ENCODE measurements around the gene PDE11A. TPM values are rescaled to one million over a fixed set of nuclear protein-coding genes. Genes with fewer than 3 reads are reported as not detected.

PDE11A gene
- total and polyA plus RNA-seq, 12 donors = 0.26 to 2.9 (median 0.58) TPM

DNA sequence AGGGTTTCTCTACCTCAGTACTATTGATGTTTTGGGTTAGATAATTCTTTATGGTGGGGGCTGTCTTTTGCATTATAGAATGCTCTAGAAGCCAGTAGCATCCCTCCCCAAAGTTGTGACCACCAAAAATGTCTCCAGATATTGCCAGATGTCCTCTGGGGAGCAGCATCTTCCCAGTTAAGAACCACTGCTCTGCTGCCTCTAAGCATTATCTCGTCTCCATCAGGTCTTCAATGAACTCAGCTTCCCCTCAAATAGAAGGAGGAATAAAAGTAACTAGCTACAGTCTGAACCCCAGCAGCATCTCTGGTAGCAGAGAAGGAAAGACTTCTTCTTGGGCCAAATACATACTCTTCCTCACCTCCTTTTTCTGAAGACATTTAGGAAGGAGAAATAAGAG lies 435.9 kb downstream of the PDE11A start:
- Histone ChIP-seq H3K4me3 (no peak overlapping the region), H3K27me3 (no peaks in the 10 kb centered on the region), H3K27ac (no peak overlapping the region), H3K36me3 (replicated peaks in 1 of 2) (no peaks in the 10 kb centered on the region), H3K9me3 (replicated peaks in 1 of 3) (no peaks in the 10 kb centered on the region), H3K4me1 (replicated peaks in 1 of 2) (peaks cover 0 to 5% of the 10 kb centered on the region in 2 donors)
- TF ChIP-seq POLR2A (IDR thresholded peaks at IDR 0.05) = no peak
- TF ChIP-seq, protein P1, sequence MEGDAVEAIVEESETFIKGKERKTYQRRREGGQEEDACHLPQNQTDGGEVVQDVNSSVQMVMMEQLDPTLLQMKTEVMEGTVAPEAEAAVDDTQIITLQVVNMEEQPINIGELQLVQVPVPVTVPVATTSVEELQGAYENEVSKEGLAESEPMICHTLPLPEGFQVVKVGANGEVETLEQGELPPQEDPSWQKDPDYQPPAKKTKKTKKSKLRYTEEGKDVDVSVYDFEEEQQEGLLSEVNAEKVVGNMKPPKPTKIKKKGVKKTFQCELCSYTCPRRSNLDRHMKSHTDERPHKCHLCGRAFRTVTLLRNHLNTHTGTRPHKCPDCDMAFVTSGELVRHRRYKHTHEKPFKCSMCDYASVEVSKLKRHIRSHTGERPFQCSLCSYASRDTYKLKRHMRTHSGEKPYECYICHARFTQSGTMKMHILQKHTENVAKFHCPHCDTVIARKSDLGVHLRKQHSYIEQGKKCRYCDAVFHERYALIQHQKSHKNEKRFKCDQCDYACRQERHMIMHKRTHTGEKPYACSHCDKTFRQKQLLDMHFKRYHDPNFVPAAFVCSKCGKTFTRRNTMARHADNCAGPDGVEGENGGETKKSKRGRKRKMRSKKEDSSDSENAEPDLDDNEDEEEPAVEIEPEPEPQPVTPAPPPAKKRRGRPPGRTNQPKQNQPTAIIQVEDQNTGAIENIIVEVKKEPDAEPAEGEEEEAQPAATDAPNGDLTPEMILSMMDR (IDR thresholded peaks at IDR 0.05) = no peak
- WGBS, 4 donors = 53 to 100% (median 79%) methylated on average over 1 of the region's 1 CpG
- intact Hi-C loops (cut with DNase I) = no loop called here
- DNase-seq = no peak

DNA sequence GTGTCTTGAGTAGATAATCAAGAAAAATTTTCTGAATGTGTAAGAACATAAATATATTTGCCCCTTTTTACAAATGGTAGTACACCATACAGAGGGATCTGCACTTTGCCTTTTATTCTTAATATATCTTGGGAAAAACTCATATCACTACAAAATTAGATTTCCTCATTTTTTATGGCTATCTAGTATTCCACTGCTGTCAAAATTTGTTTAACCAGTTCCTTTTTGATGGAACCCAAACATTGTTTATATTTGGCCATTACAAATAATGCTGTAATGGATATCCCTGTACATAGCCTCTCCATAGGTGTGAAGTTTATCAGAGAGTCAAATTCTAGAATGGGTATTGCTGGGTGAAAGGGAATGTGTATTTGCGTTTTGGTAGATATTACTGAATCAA lies 436.9 kb downstream of the PDE11A start:
- intact Hi-C loops (cut with DNase I) = no loop called here
- 0 to 36% (median 1%) methylated on average over 1 of the region's 1 CpG for WGBS, 4 donors
- peaks cover 0 to 5% of the 10 kb centered on the region in 2 donors for H3K4me1 ChIP-seq (replicated peaks in 1 of 2)
- no peak overlapping the region for H3K4me3 ChIP-seq
- H3K36me3 ChIP-seq (replicated peaks in 1 of 2) = no peaks in the 10 kb centered on the region
- H3K27me3 ChIP-seq = no peaks in the 10 kb centered on the region
- no peak overlapping the region for H3K27ac ChIP-seq
- no peak for TF ChIP-seq POLR2A (IDR thresholded peaks at IDR 0.05)
- TF ChIP-seq, protein P1 (IDR thresholded peaks at IDR 0.05) = no peak
- H3K9me3 ChIP-seq (replicated peaks in 1 of 3) = no peaks in the 10 kb centered on the region
- no peak for DNase-seq

DNA sequence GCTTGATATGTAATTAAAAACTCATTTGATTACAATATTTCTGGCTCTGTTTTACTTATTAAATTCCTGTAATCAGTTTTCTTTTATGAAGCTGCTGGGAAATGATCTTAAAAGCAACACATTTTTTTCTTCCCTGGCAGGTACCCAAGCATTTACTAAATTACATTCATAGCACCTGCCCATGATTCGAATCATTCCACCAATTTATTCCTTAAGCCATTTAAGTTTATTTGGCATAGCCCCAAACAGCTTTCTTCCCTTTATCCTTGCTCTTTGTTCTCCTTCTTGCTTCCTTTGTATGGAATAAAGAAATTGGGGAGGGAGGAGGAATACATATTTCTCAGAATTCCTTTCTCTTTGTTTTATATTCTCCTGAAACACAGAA lies 438.7 kb downstream of the PDE11A start:
- Histone ChIP-seq H3K36me3 (replicated peaks in 1 of 2) (no peaks in the 10 kb centered on the region), H3K27ac (no peak overlapping the region), H3K4me1 (replicated peaks in 1 of 2) (peaks cover 0 to 5% of the 10 kb centered on the region in 2 donors), H3K9me3 (replicated peaks in 1 of 3) (no peaks in the 10 kb centered on the region), H3K27me3 (no peaks in the 10 kb centered on the region), H3K4me3 (peak overlapping the region in 1 of 4 donors; percentile 49)
- WGBS, 4 donors = 37 to 58% (median 49%) methylated on average over 1 of the region's 1 CpG
- intact Hi-C loops (cut with DNase I) = no loop called here
- TF ChIP-seq, protein P1 (IDR thresholded peaks at IDR 0.05) = no peak
- DNase-seq = no peak

DNA sequence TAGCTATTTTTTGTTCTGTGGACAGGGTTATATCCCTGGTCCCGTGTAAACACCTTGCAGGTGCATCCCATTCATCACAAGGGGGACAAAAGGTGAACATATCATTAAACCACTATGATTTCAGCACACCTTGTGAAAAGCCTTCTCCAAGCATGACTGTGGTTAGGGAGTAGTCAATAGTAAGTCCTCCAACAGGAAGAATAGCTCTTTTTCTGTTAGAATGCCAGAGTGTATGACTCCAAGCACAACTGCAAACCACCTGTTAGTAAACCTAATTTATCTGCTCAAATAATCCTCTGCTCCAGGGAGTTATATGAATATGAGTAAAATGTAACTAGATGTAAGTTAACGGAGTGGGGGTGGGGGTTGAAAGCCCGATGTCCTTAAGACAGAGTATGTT lies 439.5 kb downstream of the PDE11A start:
- no peak for TF ChIP-seq POLR2A (IDR thresholded peaks at IDR 0.05)
- TF ChIP-seq, protein P1 (IDR thresholded peaks at IDR 0.05) = no peak
- DNase-seq = no peak
- peaks cover 0 to 5% of the 10 kb centered on the region in 2 donors for H3K4me1 ChIP-seq (replicated peaks in 1 of 2)
- WGBS, 4 donors = 54 to 74% (median 62%) methylated on average over 3 of the region's 3 CpGs
- no peak overlapping the region for H3K4me3 ChIP-seq
- intact Hi-C loops (cut with DNase I) = no loop called here
- H3K27ac ChIP-seq = no peak overlapping the region
- no peaks in the 10 kb centered on the region for H3K36me3 ChIP-seq (replicated peaks in 1 of 2)
- no peaks in the 10 kb centered on the region for H3K9me3 ChIP-seq (replicated peaks in 1 of 3)
- no peaks in the 10 kb centered on the region for H3K27me3 ChIP-seq

Data from adrenal gland (tissue), 12 donors.